Endothelial cell of umbilical vein (primary cell): ENCODE data around the gene HS3ST3B1.

Source experiments
- EZH2 ChIP-seq: IDR thresholded peaks from 2 replicates; pipeline ENCODE4 v1.6.1; 2012; ENCODE audit warnings: borderline replicate concordance, low read depth, mild to moderate bottlenecking, moderate library complexity, low read length, inconsistent platforms; ENCODE audit not compliant: severe bottlenecking
- GATA2 ChIP-seq: IDR thresholded peaks from 2 replicates; pipeline ENCODE4 v1.7.0; 2011; ENCODE audit warnings: low read depth, mild to moderate bottlenecking, moderate library complexity, mixed read lengths, low read length; ENCODE audit not compliant: insufficient read length, insufficient read depth
- JUN ChIP-seq: IDR thresholded peaks from 2 replicates; pipeline ENCODE4 v1.6.1; 2011; ENCODE audit warnings: borderline replicate concordance, low read depth; ENCODE audit not compliant: insufficient read length, insufficient read depth
- MAX ChIP-seq: IDR thresholded peaks from 2 replicates; pipeline ENCODE4 v1.6.1; 2011; ENCODE audit not compliant: insufficient read depth, insufficient read length
- MYC ChIP-seq: IDR thresholded peaks from one replicate; pipeline ENCODE4 v1.6.1; 2011; ENCODE audit warnings: mild to moderate bottlenecking, low read depth, low read length
- POLR2A ChIP-seq: IDR thresholded peaks from 2 replicates; pipeline ENCODE4 v1.6.1; 2012; ENCODE audit warnings: low read depth, mild to moderate bottlenecking, control low read depth, low read length
- POLR2AphosphoS5 ChIP-seq: IDR thresholded peaks from 2 replicates; pipeline ENCODE4 v1.6.1; 2012; ENCODE audit warnings: low read depth, mild to moderate bottlenecking, control low read depth, low read length, moderate library complexity; ENCODE audit not compliant: insufficient read depth
- TF ChIP-seq, protein P1 (sequence below), 2 donors: IDR thresholded peaks; 1 replicate in 1 of 2; 2 replicates in 1 of 2; pipeline ENCODE4 v1.5.1; 2011; ENCODE audit warnings: low read length in 2 of 2, mild to moderate bottlenecking in 2 of 2, moderate library complexity in 2 of 2, control low read depth in 1 of 2, inconsistent platforms in 1 of 2, low read depth in 1 of 2; ENCODE audit not compliant: insufficient read depth in 1 of 2; ENCODE audit errors: extremely low read depth in 1 of 2

DNA sequence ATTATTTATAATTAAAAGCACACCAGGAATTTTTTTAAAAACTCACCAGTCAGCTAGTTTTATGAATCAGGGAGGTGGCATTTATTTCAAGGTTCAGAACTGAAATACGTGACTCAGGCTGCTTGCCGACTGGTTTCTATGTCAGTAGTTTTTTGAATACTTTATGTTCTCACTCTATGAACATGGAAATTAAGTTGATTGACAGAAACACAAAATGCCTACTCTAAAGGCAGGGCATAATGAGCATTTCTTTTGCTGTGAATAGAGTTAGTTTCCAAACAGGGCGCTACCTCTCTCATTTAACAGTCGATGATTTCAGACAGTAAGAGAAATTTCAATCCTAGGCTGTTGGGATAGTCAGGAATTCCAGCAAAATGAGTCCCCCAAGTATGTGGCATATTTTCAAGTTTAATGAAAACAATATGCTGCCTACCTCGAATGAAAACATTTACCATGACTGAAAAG is 6.7 kb downstream of the HS3ST3B1 start:
- no peak for TF ChIP-seq POLR2A
- TF ChIP-seq, protein P1, sequence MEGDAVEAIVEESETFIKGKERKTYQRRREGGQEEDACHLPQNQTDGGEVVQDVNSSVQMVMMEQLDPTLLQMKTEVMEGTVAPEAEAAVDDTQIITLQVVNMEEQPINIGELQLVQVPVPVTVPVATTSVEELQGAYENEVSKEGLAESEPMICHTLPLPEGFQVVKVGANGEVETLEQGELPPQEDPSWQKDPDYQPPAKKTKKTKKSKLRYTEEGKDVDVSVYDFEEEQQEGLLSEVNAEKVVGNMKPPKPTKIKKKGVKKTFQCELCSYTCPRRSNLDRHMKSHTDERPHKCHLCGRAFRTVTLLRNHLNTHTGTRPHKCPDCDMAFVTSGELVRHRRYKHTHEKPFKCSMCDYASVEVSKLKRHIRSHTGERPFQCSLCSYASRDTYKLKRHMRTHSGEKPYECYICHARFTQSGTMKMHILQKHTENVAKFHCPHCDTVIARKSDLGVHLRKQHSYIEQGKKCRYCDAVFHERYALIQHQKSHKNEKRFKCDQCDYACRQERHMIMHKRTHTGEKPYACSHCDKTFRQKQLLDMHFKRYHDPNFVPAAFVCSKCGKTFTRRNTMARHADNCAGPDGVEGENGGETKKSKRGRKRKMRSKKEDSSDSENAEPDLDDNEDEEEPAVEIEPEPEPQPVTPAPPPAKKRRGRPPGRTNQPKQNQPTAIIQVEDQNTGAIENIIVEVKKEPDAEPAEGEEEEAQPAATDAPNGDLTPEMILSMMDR (IDR thresholded peaks at IDR 0.05; ENCODE audit: extremely low read depth in 1 of 2, insufficient read depth in 1 of 2, low read depth in 1 of 2, low read length in 2 of 2), result no peak
- no peak for TF ChIP-seq POLR2AphosphoS5
- TF ChIP-seq MAX, result no peak
- no peak for TF ChIP-seq EZH2
- no peak for TF ChIP-seq JUN
- TF ChIP-seq GATA2, result no peak
- TF ChIP-seq MYC, result no peak
